Colon (tissue), 2 donors: ENCODE data around the gene C22orf39.

Source experiments
- FAIRE-seq: peaks from 2 replicates; lab custom pipeline; 2012; peaks lifted over from hg19 to GRCh38; lab: Jason Lieb, UNC
- donor health status: control.
- donor health status: control.

The C22orf39 gene

GRCh38 chr22:19477321-19478044, 30.0 kb upstream of the C22orf39 start:
- FAIRE-seq: no peak

GRCh38 chr22:19476023-19476422, 28.5 kb upstream of the C22orf39 start:
- FAIRE-seq: no peak

GRCh38 chr22:19473578-19473977, 26.1 kb upstream of the C22orf39 start:
- no peak for FAIRE-seq

DNA sequence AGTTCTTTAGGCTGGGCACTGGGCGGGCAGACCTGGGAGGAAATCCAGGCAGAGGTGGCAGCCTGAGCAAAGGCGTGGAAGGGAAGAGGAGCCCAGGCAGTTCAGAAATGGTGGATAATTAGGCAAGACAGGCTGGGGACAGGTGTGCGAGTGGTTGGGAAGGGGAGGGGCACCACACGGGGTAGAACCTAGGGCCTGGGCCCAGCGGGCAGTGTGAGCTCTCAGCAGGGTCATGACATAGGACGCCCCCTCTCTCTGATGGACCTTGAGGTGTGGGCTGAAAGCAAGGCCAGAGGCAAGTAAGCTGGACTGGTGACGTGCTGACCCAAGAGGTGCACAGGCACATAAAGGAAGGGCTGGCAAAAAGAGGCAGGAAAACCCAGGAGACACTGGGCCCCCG, 24.7 kb upstream of the C22orf39 start:
- no peak for FAIRE-seq

- no peak for FAIRE-seq
These were observed 24.1 kb upstream of the C22orf39 start for GRCh38 chr22:19471572-19471971.

DNA sequence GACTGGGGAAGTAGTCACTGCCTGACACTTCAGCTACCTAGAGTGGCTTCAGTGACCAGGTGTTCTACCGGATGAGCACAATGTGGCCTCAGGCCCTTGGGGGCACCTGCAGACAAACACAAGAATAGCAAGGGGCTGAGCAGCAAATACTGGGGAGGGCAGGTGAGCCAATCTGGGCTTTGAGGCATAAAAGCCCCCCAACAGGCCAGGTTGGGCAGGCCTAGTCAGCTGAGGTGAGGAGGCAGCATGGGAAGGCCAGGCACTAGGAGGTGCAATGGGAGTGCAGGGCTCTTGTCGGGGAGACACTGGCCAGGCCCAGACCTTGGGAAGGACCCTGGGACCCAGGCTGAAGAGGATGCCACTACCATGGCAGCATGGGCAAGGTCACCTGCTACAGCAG, 22.5 kb upstream of the C22orf39 start:
- FAIRE-seq: no peak

DNA sequence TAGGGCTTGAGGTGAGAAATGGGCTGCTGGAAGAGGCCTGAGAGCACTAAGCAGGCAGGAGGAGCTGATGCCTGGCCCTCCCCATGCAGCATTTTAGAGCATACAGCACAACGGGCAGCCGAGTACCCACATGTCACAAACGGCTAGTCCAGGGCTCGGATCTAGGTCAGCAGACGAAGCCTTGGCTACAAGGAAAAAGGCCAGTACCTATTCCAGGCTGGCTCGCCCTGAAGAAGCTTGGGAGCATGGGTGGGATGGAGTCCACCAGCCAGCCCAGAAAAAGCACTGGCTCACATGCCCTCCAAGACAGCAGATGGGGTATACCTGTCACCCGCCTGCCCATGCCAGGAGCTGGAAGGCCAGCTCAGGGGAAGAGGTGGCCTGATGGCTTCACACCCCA, 21.9 kb upstream of the C22orf39 start:
- no peak for FAIRE-seq

DNA sequence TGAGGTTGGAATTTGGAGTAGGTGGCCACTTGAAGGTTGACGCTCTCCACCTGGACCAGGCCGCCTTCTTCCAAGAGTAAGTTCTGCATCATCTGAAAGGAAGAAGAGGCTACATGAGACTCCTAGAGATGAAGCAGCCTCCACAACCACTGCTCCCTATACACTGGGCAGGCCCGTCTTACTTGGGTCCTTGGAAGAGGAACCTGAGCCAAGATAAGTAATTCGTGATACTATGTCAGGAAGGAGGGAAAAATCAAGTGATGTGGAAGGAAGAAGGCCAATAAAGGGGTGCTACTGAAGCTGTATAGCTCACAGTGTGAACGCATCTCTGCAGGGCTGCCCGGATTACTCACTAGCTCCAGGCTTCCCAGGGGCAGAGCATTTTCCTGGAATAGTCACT, 20.4 kb upstream of the C22orf39 start:
- FAIRE-seq: no peak

DNA sequence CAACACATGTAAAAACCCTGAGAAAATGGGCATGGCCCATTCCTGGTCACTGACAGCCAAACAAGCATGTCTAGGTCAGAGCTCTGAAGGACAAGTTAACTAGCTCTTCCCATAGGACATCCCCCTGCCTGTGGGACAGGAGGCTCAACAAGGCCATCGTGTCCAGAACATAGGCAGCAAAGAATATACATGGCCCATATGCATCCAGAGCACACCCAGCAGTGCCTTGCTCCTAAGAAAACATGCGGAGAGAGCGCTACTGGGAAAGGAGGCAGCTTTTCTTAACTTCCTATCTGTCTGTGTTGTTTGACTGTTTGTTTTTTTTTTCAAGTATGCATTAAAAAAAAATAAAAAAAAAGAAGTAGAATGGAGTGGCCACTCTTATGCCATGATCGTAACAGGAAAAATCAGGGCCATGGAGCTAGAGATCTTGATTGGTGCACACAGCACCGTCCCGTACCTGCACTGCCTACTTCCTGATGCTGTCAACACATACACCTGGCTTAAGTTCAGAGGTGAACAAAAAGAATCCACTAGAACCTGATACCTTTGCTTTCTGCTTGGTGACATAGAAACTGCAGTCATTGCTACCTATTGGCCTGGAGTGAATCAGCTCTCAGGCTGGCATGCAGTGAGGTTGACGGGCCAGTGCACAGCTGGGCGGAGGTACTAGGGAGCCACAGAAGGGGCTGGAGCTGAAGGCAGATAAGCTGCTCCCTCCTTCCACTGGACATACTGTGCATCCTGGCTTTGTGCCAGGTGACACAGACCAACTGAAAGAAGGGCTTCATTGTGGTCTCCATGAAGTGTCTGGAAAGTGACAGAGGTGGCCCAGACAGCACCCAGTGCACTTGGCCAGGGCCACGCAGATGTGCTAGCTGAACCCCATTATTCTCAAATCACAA, 19.6 kb upstream of the C22orf39 start:
- no peak for FAIRE-seq

DNA sequence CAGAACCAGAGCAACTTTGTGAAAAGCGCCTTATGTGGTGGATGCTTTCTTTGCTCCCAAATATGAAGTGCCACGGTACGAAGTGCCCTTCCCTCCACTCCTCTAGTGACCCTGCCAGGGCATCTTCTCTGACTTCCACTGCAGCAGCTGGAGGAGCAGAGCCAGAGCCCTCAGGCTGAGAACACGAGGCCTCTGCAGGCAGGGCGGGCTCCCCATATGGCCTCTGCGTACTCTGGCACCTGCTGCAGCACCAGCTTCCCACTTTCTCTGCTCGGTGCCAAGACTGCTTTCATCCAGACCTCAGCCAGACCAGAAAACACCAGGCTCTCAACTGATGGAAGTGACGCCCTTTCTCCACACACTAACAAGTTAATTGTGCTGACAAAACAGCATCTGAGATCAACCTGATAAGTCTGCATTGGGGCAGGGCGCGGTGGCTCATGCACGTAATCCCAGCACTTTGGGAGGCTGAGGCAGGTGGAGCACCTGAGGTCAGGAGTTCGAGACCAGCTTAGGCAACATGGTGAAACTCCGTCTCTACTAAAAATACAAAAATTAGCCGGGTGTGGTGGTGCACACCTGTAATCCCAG, 18.7 kb upstream of the C22orf39 start:
- FAIRE-seq: no peak

GRCh38 chr22:19464975-19465374, 17.5 kb upstream of the C22orf39 start:
- no peak for FAIRE-seq

DNA sequence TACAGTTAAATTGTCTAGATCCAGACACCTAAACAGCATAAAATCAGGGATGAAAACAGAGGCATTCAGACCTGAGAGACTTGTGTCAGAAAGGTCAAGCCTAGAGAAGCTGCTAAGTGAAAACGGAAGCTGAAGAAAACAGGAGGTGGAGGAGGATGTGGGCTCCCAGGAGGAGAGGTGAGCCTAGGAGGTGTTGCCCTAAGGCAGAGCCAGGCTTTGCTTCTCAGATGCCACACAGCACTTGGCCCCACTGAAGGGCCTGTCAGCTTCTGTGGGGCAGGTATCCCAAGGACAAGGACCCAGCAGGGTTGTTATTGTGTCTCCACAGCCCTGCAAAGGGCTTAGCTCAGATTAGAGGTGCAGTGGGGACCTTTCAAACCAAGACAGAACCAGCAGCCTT, 17.0 kb upstream of the C22orf39 start:
- FAIRE-seq: no peak

DNA sequence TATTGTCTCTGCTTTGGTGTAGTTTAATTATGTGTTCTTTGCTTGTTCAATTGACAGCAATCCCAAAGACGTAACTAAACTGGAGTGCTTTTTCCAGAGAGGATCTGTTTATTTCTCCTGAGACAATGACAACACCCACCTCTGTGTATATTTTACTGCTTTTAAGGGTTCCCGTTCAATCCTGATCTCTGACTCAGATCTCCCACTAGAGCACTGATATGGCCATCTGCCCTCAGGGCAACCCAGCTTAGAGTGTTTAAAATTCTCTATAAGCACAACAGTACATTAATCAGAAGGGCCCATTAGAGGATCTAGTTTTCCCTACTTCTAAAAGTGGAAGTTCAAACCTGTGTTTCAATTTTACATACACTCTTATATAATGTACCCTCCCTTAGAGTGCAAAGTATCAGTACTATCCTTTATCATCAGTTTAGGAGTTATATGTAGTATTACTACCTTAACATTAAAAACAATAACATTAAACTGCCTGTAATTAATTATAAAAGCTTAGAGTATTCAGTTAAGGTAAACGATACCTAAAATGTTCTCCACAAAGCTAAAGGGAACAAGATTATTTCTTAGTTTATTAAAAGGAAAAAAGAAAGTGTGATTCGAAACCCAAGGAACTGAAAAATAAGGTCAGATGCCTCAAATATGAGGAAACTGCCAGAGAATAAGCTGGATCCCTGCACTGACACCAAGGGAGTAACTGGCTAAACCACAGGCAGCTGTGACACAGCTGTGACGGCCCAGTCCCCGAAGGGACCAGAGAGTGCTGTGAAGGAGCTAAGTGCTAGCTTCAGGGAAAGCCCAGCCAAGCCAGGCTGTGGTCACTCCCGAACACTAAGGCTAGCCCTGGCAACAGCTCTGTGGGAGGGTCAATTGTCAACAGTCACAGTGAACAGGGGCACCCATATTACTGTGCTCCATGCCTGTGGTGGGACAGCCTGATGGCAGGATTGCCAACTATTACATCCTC, 16.3 kb upstream of the C22orf39 start:
- FAIRE-seq: no peak

DNA sequence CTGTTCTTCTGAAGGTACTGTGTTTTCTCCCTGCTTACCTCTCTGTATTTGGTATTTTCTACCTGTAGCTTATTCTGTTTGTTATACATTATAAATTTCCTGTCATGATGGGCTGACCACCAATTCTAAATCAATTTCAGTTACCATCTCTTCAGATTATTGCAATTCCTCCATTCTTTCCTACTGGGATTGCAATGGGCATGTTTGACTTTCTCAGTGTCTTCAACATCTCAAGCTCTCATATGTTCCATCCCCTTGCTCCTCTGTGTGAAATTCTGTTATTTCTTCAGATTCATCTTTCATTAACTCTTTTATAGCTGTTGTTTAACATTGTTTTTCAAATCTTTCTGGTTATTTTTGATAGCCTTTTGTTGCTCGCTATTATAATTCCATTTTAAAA, 15.5 kb upstream of the C22orf39 start:
- FAIRE-seq: no peak

GRCh38 chr22:19461506-19461905, 14.0 kb upstream of the C22orf39 start:
- no peak for FAIRE-seq

DNA sequence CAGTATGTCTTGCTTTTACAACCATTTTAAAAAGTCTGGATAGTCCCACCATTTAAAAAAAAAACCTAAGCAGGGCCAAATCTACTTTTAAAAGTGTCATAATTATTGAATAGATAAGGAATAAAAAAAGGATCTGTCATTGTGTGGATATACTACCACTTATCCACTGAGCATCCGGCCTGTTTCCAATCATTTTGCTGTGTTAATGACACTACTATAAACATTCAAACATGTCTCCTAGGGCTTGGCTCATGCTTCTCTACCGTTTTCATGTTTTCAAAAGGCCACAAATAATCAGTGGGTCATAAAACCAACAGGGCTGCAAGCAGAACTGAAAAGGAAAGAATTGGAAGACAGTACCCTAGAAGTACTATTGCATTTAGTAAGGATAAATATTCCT, 12.5 kb upstream of the C22orf39 start:
- no peak for FAIRE-seq

DNA sequence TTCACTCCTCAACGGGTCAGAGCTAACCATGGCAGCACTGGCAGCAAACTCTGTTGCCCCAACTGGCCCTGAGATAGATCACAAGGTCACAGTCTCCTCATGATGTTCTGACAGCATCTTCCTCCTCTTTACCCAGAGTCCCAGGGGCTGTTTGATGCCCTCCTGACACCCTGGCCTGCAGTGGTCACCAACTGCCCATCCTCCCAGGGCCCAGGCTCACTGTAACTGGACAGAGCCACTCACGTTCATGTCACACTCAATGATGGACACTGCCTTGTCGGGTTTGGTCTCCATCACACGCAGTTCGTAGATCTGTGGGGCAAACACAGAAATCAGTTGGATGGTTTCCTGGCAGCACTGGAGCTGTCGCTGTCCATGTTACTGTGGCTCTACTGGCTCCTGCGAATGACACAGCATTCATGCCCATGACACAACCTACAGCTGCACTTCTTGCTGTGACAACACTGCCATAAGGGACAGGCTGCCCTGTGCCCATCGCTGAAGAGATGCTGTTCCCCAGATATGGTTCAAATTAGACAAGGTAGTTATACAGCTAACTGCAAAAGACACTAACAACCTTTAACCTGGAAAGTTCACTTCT, 10.4 kb upstream of the C22orf39 start:
- FAIRE-seq: no peak

- no peak for FAIRE-seq
These were observed 9.0 kb upstream of the C22orf39 start for GRCh38 chr22:19456541-19456940.

DNA sequence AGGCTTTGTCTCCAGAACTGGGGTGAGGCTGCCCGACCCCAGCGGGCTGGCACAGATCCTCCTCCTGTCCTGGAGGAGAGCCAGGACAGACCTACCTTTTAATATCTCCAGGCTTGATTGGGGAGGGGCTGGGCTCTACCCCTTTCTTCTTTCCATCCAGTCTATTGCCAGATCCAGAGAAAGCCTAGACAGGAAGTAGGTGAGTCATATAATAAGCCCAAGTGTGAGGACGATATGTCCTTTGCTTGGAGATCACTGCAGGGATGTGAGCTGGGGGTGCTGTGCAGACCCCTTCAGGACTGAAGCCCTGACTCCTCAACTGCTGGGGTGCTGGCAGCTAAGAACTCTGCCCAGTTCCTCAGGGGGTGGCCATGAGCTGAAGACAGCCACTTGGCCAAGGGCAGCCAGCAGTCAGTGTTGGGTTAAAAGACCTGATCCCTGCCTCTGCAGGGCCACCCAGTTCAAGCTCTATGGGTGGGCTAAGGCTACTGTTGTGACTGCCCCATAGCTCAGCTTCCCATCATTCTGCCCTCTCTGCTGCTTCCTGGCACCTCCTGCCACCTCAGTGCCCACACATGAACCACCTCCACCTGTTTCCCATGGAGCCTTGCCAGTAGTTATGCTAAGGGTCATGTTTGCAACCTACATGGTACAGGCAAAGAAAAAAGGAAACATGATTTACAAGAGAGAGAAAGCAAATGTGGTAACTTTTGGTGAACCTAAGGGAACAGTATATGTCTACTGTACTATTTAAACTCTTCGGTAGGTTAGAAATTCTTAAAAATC, 8.3 kb upstream of the C22orf39 start:
- FAIRE-seq: no peak

GRCh38 chr22:19455033-19455432, 7.5 kb upstream of the C22orf39 start:
- FAIRE-seq: no peak

DNA sequence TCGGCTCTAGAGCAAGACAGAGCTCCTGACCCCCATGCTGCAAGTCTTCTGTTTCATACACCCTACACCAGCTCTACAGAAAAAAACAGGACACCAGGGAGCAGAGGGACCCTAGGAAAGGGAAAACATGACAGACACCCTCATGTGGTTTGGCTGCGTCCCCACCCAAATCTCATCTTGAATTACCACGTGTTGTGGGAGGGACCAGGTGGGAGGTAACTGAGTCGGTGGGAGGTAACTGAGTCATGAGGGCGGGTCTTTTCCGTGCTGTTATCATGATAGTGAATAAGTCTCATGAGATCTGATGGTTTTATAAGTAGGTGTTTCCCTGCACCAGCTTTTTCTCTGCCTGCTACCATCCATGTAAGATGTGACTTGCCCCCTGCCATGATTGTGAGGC, 6.6 kb upstream of the C22orf39 start:
- no peak for FAIRE-seq
